Chondrocyte (in vitro differentiated cells): ENCODE data around the gene C5. TPM values are rescaled to one million over a fixed set of nuclear protein-coding genes. Genes with fewer than 3 reads are reported as not detected.

ENCODE experiments used
- DNase-seq: peaks from one replicate; pipeline ENCODE4 v3.0.0; 2021; ENCODE audit warnings: mixed read lengths, low spot score
- H3K27ac Mint-ChIP-seq: one replicate; pipeline ENCODE4 v1.8.0; 2021; ENCODE audit warnings: mild to moderate bottlenecking, moderate library complexity, mixed read lengths; ENCODE audit not compliant: unreplicated experiment
- H3K27me3 Mint-ChIP-seq: 2 replicates; pipeline ENCODE4 v1.8.0; 2021; ENCODE audit warnings: low read depth, mixed read lengths
- H3K36me3 Mint-ChIP-seq: 2 replicates; pipeline ENCODE4 v1.8.0; 2021; ENCODE audit warnings: low read depth, mixed read lengths
- H3K4me1 Mint-ChIP-seq: 2 replicates; pipeline ENCODE4 v1.8.0; 2021; ENCODE audit warnings: low read depth, mild to moderate bottlenecking, mixed read lengths
- H3K4me3 Mint-ChIP-seq: one replicate; pipeline ENCODE4 v1.8.0; 2021; ENCODE audit warnings: mild to moderate bottlenecking, moderate library complexity, mixed read lengths; ENCODE audit not compliant: unreplicated experiment
- H3K9me3 Mint-ChIP-seq: 2 replicates; pipeline ENCODE4 v1.8.0; 2021; ENCODE audit warnings: low read depth, mixed read lengths
- CTCF ChIP-seq: fragments of 200-600 bp; sonication (generic); IDR thresholded peaks from 2 replicates; pipeline ENCODE4 v1.5.0; 2021; ENCODE audit warnings: antibody characterized with exemption, mild to moderate bottlenecking, moderate library complexity
- total RNA-seq: library from RNA; stranded (reverse); gene quantifications from 3 replicates; pipeline ENCODE4 v1.2.1, GENCODE V29; 2021

Gene C5
- total RNA-seq, 1 donor from 2014 or later = 3.0 TPM

GRCh38 chr9:120912958-120913646 lies 137.0 kb downstream of the C5 start:
- H3K27me3 Mint-ChIP-seq = no peaks in the 10 kb centered on the region
- TF ChIP-seq CTCF = no peak
- peaks cover 48% of the 10 kb centered on the region for H3K4me1 Mint-ChIP-seq
- H3K27ac Mint-ChIP-seq = no peak overlapping the region
- H3K36me3 Mint-ChIP-seq = peaks cover 26% of the 10 kb centered on the region
- no peak overlapping the region for H3K4me3 Mint-ChIP-seq
- H3K9me3 Mint-ChIP-seq = peaks cover 5% of the 10 kb centered on the region
- no peak for DNase-seq

- DNase-seq = no peak
- Mint-ChIP-seq H3K4me3 (no peak overlapping the region), H3K36me3 (peaks cover 30% of the 10 kb centered on the region), H3K9me3 (no peaks in the 10 kb centered on the region), H3K4me1 (peaks cover 33% of the 10 kb centered on the region), H3K27ac (no peak overlapping the region), H3K27me3 (no peaks in the 10 kb centered on the region)
- TF ChIP-seq CTCF = no peak
Observed at GRCh38 chr9:120911295-120911837, 138.7 kb downstream of the C5 start.

DNA sequence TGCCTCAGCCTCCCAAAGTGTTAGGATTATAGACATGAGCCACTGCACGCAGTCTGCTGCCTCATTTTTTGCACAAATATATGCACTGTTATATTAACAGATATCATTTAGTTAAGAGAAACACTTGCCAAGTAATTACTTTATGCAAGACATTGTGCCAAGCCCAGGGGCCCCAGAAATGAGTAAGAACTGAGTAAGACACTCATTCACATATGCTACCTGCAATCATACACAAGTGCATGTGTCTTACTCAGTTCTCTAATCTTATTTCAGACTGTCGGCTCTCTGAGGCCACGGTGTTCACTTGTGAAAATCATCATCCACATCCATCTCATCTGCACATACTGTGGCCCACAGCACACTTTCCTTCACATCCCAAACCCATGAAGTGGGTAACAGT lies 139.4 kb downstream of the C5 start:
- H3K9me3 Mint-ChIP-seq = no peaks in the 10 kb centered on the region
- H3K4me3 Mint-ChIP-seq = no peak overlapping the region
- peaks cover 34% of the 10 kb centered on the region for H3K36me3 Mint-ChIP-seq
- DNase-seq = no peak
- H3K27ac Mint-ChIP-seq = no peak overlapping the region
- H3K4me1 Mint-ChIP-seq = peaks cover 27% of the 10 kb centered on the region
- TF ChIP-seq CTCF = no peak
- no peaks in the 10 kb centered on the region for H3K27me3 Mint-ChIP-seq

- peaks cover 21% of the 10 kb centered on the region for H3K4me1 Mint-ChIP-seq
- no peak overlapping the region for H3K4me3 Mint-ChIP-seq
- no peak for DNase-seq
- H3K27me3 Mint-ChIP-seq = no peaks in the 10 kb centered on the region
- TF ChIP-seq CTCF = no peak
- H3K27ac Mint-ChIP-seq = peak overlapping the region; percentile 36
- H3K9me3 Mint-ChIP-seq = no peaks in the 10 kb centered on the region
- H3K36me3 Mint-ChIP-seq = peaks cover 37% of the 10 kb centered on the region
Observed at GRCh38 chr9:120909904-120910303, 140.2 kb downstream of the C5 start.

DNA sequence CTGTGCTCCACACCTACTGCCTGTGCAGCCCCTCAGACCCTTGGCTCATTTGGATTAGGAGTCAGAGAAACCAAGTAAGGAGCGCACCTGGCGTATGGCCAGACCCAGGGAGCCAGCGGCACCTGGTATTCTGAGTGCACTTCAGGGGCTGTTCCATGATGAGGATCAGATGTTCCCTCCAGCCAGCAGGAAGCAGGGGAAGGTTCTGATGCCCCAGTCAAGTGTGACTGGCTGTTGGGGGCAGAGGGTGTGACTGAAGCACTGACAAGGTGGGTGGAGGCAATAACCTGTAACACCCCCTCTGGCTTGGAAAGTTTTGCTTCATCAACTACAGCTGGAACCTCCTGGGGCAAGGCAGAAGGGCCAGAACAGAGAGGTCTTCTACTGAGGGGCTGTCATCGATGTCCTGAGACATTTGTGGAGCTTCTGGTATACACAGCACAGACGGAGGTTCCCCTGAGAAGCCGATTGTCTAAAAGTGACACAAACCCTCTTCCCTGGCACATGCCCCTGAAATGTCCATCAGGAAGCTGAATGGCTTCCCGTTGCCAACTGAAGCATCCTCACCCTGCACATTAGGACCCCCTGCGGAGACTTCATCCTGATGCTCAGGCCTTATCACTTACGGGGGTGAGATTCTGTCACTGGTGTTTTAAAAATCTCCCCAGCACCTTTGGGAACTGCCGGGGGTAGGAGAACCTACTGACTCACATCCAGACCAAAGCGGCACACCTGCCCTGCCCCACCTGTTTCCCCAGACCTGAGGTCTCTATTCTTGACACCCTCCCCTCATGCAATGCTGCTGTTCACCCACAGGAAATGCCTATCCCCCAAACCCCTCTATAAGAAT lies 144.5 kb downstream of the C5 start:
- H3K36me3 Mint-ChIP-seq = peaks cover 29% of the 10 kb centered on the region
- no peaks in the 10 kb centered on the region for H3K27me3 Mint-ChIP-seq
- no peak overlapping the region for H3K27ac Mint-ChIP-seq

More for the DNA sequence above, 144.5 kb downstream of the C5 start:
- Mint-ChIP-seq H3K4me3 (no peak overlapping the region), H3K9me3 (no peaks in the 10 kb centered on the region), H3K4me1 (peaks cover 10% of the 10 kb centered on the region)
- no peak for DNase-seq
- no peak for TF ChIP-seq CTCF
